ENCODE results near the gene SRRM2. TPM values are rescaled to one million over a fixed set of nuclear protein-coding genes. Genes with fewer than 3 reads are reported as not detected.
A peak's percentile ranks its signal among the peaks of the same experiment; 100 is the strongest.

SRRM2 gene
- total RNA-seq, 2 experiments from 2014 or later = 460 to 507 TPM

DNA sequence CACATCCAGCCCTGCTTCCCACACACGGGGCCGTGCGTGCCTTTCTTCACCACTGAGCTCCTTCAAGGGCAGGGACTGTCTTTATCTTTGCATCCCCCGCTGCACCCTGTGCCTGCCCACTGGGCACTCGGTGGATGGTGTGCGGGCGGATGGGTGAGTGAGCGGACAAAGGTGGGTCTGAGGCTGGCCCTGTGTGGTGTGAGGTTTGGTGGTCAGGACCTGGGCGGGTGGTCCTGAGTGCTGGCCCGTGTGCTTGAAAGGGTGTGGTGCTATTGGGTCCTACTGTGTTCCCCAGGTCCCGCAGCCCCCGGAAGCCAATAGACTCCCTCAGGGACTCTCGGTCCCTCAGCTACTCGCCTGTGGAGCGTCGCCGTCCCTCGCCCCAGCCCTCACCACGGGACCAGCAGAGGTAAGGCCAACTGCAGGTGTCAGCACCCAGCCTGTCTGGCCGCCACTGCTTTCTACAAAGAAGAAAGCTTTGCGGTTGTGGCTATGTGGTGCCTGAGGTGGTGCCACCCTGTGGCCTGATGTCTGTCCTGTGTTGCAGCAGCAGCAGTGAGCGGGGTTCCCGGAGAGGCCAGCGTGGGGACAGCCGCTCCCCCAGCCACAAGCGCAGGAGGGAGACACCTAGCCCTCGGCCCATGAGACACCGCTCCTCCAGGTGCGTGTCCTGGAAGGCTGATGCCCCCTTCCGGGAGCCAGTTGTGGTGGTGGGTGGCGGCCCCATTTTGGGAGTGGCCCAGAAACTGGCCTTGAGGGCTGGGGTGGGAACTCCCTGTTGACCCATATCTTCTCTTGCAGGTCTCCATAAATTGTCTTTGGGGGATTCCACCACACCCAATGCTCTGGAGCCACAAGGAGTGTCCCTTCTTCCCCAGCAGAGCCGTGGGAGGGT is 17.9 kb downstream of the SRRM2 start:
- Mint-ChIP-seq H3K27ac (peak overlapping the region; percentile 56), H3K4me3 (no peak overlapping the region), H3K4me1 (peaks cover 13% of the 10 kb centered on the region), H3K27me3 (no peaks in the 10 kb centered on the region), H3K9me3 (no peaks in the 10 kb centered on the region), H3K36me3 (peaks cover 33% of the 10 kb centered on the region)
- no peak for DNase-seq

DNA sequence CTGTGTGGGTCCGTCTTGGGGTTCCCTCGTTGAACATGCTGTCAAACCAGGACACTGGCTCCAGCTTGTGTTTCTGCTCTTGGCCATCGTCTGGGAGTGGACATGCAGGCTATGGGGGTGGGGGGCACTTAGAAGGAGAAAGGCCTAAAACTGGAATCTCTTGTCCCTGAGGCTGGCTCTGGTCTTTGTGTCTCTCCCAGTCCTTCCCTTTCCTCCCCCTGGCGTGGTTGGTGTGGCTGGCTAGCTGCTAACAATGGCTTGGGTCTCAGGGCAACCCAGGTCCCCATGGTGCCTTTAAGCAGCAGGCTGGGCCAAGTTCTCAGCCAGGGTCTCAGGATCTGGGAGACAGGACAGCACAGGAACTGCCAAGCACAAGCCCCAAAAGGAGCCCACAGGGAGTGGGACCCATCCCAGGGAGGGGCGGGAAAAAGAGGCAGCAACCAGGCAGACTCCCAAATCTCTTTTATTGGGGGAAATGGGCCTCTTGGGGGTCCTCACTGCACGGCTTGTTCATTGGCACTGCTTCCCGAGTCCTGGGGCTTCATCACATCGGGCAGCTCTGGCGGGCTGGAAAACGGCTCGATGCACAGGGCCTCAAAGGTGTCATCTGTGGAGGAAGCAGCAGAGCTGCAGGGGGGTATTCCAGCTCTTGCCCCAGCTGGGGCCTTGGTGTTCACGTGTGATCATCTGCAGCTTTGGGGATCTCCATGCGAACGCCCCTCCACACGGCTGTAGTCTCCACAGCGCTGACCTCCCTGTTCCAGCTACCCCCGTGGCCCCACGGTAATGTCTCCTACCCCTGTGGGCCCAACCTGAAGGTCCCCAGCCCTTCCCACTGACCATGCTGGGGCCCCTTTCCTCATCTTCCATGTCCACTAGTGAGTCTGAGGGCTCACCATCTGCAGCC is 19.3 kb downstream of the SRRM2 start:
- no peaks in the 10 kb centered on the region for H3K9me3 Mint-ChIP-seq
- DNase-seq = no peak
- H3K4me3 Mint-ChIP-seq = no peak overlapping the region
- peaks cover 22% of the 10 kb centered on the region for H3K36me3 Mint-ChIP-seq
- H3K4me1 Mint-ChIP-seq = peaks cover 21% of the 10 kb centered on the region
- H3K27ac Mint-ChIP-seq = peak overlapping the region; percentile 73
- H3K27me3 Mint-ChIP-seq = no peaks in the 10 kb centered on the region

DNA sequence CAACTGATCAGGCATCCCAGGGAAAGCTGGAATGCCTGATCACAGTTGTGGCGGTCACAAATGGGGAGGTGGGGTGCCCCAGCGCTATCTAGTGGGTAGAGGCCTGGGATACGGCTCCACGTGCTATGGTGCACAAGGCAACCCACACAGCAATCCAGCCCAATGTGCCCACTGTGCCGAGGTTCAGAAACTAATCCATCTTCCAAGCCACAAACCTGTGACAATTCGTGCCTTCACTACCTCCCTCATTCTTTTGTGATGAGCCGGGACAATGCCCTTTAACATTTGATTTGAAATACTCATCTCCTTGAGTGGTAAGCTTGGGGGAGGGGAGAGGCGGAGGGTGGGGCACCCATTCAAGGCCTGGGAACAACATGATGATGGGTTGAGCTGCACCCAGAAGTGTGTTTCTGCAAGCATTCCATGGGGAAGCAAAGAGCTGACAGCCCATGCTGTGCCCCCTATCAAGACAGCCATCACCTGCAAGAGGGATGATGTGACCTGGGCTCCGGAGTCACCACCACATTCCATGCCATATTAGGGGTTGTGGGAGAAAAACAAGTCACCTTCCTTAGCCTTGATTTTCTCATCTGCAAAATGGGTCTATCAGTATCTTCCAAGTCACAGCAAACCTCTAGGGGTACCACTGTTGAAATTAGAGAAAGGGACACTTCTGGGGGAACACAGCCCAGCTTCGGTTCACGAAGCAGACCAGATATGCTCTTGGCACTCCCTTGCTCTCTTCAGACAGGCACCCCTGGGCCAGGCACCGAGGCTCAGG is 20.9 kb downstream of the SRRM2 start:
- no peaks in the 10 kb centered on the region for H3K27me3 Mint-ChIP-seq
- peaks cover 24% of the 10 kb centered on the region for H3K4me1 Mint-ChIP-seq
- peaks cover 21% of the 10 kb centered on the region for H3K36me3 Mint-ChIP-seq
- no peaks in the 10 kb centered on the region for H3K9me3 Mint-ChIP-seq
- no peak for DNase-seq
- no peak overlapping the region for H3K27ac Mint-ChIP-seq
- no peak overlapping the region for H3K4me3 Mint-ChIP-seq

DNA sequence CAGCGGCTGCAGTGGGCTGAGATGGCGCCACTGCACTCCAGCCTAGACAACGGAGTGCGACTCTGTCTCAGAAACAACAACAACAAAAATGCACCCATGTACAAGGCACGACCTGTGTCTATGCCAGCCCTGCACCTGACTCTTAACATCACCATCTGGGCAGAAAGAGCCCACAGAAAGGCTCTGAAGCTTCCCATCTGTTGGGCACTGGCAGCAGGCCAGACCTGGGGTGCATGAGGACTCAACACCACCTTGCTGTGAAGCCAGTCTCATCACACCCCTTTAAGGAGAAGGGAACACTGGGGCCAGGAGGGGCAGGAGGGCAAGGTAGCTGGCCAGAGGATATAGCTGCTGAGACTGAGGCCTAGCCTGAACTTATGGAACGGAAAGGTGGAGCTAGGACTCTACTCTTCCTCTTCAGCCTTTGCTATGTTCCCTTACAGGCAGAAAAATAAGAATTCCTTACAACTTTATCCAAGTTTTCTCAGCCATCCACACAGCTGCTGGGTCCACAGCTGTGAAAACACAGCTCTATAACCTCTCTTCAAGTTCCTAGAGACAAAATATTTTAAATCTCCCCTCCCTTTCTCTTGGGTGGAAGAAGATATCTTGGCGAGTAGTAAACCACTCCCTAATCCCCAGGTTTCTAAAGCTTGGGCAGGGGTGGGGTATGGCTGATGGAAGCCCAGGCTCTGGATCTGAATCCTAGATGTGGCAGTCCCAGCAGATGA is 21.9 kb downstream of the SRRM2 start:
- H3K36me3 Mint-ChIP-seq = peaks cover 25% of the 10 kb centered on the region
- H3K4me3 Mint-ChIP-seq = no peak overlapping the region
- no peak overlapping the region for H3K27ac Mint-ChIP-seq
- peaks cover 28% of the 10 kb centered on the region for H3K4me1 Mint-ChIP-seq
- no peak for DNase-seq
- no peaks in the 10 kb centered on the region for H3K27me3 Mint-ChIP-seq
- H3K9me3 Mint-ChIP-seq = no peaks in the 10 kb centered on the region

DNA sequence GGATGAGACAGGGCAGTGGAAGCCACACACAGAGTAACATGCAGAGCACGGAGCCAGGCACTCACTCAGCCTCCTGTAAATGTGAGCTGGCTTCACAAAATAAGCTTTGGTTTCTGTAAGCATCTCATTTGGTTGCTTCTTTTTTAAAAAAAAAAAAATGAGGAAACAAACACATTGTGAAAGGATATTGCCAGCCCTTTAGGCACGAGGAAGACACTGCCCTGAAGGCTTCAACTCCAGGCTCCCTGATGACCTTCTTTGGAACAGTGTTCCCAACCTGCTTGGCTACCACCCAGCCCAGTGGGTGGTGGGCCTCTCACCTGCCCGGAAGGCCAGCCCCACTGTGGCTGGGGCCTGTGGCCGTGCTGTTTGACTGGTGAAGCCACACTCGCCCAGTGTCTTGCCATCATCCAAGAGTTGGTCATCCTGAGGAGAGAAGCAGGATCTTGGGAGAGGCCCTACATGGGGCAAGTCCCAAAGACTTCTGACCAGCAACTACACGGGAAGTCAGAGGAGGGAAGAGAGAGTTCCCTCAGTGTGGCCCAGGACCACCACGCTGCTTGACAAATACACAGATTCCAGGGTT is 22.8 kb downstream of the SRRM2 start:
- Mint-ChIP-seq H3K27me3 (no peaks in the 10 kb centered on the region), H3K36me3 (peaks cover 18% of the 10 kb centered on the region), H3K4me1 (peaks cover 30% of the 10 kb centered on the region), H3K4me3 (peak overlapping the region; percentile 32), H3K9me3 (no peaks in the 10 kb centered on the region), H3K27ac (peak overlapping the region; percentile 52)
- no peak for DNase-seq

DNA sequence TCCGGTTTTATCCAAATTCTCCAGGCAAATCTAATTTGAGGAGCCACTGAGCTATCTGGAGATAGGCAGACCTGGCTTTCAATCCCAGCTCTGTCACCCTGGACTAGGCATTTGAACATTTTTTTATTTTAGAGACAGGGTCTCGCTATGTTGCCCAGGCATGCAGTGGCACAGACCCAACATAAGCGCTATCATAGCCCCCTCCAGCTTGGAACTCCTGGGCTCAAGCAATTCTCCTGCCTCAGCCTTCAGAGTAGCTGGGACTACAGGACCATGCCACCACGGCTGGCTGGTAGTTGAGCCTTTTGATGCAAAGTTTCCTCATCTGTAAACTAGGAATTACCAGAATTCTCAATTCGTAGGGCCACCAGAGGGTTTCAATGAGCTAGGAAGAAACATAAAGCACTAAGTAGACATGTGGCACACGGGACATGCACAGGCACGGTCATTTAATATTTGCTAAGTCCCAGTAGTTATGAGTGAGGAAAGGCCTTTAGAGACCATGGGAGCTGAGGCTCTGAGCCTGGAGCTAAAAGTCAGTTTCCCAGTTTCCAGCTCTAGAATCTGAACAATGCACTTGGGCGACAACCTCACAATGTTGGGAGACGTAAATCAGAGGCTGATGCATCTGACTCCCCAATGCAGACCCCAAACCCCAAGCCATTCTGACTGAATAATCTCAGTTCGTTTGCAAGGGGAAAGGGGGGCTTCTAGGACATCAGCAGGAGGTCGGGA is 23.5 kb downstream of the SRRM2 start:
- H3K27ac Mint-ChIP-seq = peak overlapping the region; percentile 86
- peaks cover 30% of the 10 kb centered on the region for H3K4me1 Mint-ChIP-seq
- H3K27me3 Mint-ChIP-seq = no peaks in the 10 kb centered on the region
- H3K9me3 Mint-ChIP-seq = no peaks in the 10 kb centered on the region
- peaks cover 18% of the 10 kb centered on the region for H3K36me3 Mint-ChIP-seq
- no peak for DNase-seq
- H3K4me3 Mint-ChIP-seq = peak overlapping the region; percentile 96

DNA sequence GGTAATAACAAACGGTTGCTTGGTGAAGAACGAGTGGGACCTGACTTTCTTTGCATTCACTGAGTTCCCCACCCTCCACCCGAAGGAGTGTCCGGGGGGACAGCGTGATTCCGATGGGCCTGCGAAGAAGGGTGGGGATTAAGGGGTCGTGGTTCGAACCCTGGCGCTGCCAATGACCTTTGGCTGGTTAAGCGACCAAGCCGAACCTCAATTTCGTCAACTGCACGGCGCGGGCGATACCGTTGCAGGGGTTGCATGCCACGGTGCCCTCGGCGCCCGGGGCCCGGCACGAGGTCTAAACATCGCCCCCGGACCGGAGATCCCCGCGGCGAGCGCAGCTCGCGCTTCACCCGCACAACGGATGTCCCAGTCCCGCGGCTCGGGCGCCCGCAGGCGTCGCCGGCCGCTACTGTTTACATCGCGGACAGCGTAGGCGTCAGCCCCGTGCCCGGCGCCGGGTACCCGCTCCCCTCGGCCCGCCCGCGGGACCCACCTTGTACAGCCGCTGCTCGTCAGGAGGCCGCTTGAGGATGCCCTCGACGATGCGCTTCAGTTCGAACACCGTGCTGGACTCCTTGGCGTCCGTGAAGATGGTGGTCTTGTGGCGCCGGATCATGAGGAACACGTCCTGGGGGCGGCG is 24.2 kb downstream of the SRRM2 start:
- no peaks in the 10 kb centered on the region for H3K9me3 Mint-ChIP-seq
- peaks cover 18% of the 10 kb centered on the region for H3K36me3 Mint-ChIP-seq
- H3K27me3 Mint-ChIP-seq = no peaks in the 10 kb centered on the region
- peak overlapping the region; percentile 86 for H3K27ac Mint-ChIP-seq
- H3K4me3 Mint-ChIP-seq = peak overlapping the region; percentile 96
- H3K4me1 Mint-ChIP-seq = peaks cover 30% of the 10 kb centered on the region
- peak; percentile 61 for DNase-seq

DNA sequence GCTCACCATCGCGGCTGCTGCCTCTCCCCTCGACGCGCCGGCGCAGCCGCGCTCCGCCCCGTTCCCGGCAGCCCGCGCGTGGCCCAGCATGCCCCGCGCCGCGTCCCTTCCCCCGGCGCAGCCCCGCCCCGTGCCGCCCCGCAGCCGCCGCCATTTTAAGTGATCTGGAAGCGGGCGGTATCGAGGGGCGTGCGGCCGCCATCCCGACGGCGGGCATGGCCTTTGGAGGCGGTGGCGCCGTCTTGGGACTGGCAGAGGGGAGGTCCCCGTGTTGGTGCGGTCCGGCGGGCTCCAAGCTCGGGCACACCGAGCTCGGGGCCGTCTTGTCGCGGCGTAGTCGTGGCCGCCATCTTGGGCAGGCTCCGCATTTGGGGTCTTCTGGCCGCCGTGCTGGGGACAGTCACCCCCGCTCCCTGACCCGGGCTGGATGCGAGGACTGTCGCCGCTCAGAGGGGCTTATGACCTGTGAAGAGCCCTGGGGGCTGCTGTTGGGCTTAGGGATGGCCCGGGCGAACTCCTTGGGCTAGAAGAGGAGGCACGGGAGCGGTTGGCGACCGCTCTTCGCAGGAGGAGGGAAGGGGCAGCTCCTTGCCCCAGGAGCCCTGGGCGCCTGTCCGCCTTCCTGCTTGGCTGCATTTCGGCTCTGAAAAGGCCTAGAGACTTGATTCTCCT is 24.9 kb downstream of the SRRM2 start, which contains the start of gene ELOB:
ELOB (minus strand) TSS at position 50 of the 672 bp plus-strand sequence; CDS start at position 9, 41 bp downstream.
- Mint-ChIP-seq H3K4me3 (peak within 1 kb of the TSS; percentile 96), H3K36me3 (peaks cover 15% of the 10 kb centered on the region), H3K27ac (peak within 1 kb of the TSS; percentile 96), H3K4me1 (peaks cover 26% of the 10 kb centered on the region), H3K27me3 (no peaks in the 10 kb centered on the region), H3K9me3 (no peaks in the 10 kb centered on the region)
- peak; percentile 93 for DNase-seq

DNA sequence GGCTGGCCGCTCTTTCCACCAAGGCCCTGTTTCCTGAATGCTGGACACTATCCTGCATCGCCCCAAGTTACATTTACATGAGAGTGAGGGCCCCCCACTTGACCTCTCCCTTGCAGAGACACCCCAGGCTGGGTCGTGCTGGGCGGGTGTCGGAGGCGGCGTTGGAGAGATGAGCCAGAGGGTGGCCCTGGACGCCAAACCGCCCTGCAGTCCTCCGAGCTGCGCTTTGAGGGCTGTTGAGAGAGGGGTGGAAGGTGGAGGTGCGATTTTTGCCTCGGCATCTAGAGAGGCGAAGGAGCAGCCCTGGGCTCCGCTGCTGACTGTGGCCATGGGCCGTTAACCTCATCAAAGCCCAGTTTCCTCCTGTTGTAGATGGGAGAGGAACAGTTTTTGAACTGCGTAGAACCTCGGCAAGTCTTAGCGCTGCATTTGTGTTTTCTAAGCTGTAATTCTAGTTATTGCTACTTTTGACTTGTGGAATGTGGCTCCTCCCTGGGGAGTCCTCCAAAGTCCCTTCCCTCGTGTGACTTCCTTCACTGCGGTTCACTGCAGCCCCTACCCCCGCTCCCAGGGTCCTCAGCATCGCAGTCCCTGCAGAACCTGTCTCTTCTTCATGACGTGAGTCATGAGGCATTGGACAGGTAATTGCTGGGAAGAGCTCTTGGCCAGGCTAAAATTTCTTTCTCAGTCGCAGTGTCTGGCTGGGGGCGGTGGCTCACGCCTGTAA is 25.6 kb downstream of the SRRM2 start:
- H3K4me3 Mint-ChIP-seq = peak overlapping the region; percentile 93
- peaks cover 12% of the 10 kb centered on the region for H3K36me3 Mint-ChIP-seq
- no peak for DNase-seq
- peaks cover 26% of the 10 kb centered on the region for H3K4me1 Mint-ChIP-seq
- H3K9me3 Mint-ChIP-seq = no peaks in the 10 kb centered on the region
- no peaks in the 10 kb centered on the region for H3K27me3 Mint-ChIP-seq
- peak overlapping the region; percentile 96 for H3K27ac Mint-ChIP-seq

DNA sequence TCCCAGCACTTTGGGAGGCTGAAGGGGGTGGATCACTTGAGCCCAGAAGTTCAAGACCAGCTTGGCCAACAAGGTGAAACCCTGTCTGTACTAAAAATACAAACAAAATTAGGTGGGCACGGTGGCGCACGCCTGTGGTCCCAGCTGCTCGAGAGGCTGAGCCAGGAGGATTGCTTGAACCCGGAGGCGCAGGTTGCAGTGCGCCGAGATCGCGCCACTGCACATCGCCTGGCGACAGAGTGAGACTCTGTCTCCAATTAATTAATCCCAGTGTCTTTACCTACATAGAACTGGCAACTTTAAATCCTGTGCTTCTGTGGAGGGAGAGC is 26.2 kb downstream of the SRRM2 start:
- Mint-ChIP-seq H3K4me3 (peak overlapping the region; percentile 93), H3K36me3 (peaks cover 12% of the 10 kb centered on the region), H3K27ac (peak overlapping the region; percentile 96), H3K9me3 (no peaks in the 10 kb centered on the region), H3K4me1 (peaks cover 26% of the 10 kb centered on the region), H3K27me3 (no peaks in the 10 kb centered on the region)
- no peak for DNase-seq

DNA sequence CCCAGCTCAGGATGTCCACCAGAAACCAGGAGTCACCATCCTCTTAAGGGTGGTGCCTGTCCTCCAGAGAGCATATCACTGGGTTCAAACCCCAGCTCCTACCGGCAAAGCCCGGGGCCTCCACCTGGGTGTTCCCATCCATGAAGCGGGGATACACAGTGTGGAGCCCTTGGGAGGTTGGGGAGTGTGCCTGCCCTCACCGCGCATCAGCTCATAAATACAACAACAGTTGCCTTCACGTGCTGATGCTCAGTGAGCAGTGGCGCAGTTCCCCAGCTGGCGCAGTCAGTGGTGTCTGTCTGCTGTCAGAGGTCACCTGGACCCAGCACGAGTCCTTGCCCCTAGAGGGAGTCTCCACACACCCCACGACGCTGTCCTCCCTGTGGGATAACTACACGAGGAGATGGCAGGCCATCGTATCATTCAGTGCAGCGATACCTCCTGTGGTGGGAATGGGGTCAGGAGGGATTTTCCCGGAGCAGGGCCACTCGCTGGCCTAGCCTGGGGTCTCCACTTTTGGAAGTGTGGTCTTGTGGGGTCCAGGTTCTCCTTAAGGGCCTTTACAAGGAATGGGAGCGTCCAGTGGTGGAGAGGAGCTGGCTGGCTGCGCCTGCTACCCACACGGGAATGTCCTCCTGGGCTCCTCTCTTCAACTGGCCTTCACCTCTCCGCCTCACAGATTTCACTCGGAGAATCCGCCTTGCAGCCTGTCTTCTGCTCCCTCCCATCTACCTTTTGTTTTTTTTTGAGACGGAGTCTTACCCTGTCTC is 26.9 kb downstream of the SRRM2 start:
- peaks cover 12% of the 10 kb centered on the region for H3K36me3 Mint-ChIP-seq
- no peak overlapping the region for H3K4me3 Mint-ChIP-seq
- no peaks in the 10 kb centered on the region for H3K27me3 Mint-ChIP-seq
- H3K27ac Mint-ChIP-seq = peak overlapping the region; percentile 16
- peaks cover 29% of the 10 kb centered on the region for H3K4me1 Mint-ChIP-seq
- H3K9me3 Mint-ChIP-seq = no peaks in the 10 kb centered on the region
- DNase-seq = no peak
